Stimulated activated CD4-positive, alpha-beta T cell treated with anti-CD3 and anti-CD28 coated beads, TNF-alpha, amount 100 ng/mL, for 48 hours (primary cell): ENCODE results near the gene CNTN5.

Source experiments
- DNase-seq, 3 donors: peaks; one replicate each; pipeline ENCODE4 v3.0.0-alpha.2; 2020; ENCODE audit warnings: low read depth in 3 of 3

Gene CNTN5

GRCh38 chr11:99918761-99919160, 898.0 kb downstream of the CNTN5 start:
- DNase-seq: no peak

- no peak for DNase-seq
Measured at GRCh38 chr11:99920956-99921355, 900.2 kb downstream of the CNTN5 start.

- no peak for DNase-seq
Measured at GRCh38 chr11:99925968-99926367, 905.2 kb downstream of the CNTN5 start.

- DNase-seq: no peak
Measured at GRCh38 chr11:99932684-99933083, 911.9 kb downstream of the CNTN5 start.

GRCh38 chr11:99934008-99934407, 913.3 kb downstream of the CNTN5 start:
- DNase-seq: no peak

GRCh38 chr11:99937330-99937729, 916.6 kb downstream of the CNTN5 start:
- DNase-seq: no peak

GRCh38 chr11:99952816-99953215, 932.1 kb downstream of the CNTN5 start:
- DNase-seq: no peak

- DNase-seq: no peak
Measured at GRCh38 chr11:99960536-99960935, 939.8 kb downstream of the CNTN5 start.

- no peak for DNase-seq
Measured at GRCh38 chr11:99968336-99968735, 947.6 kb downstream of the CNTN5 start.

GRCh38 chr11:99973993-99974392, 953.2 kb downstream of the CNTN5 start:
- DNase-seq: no peak

GRCh38 chr11:99979042-99979441, 958.3 kb downstream of the CNTN5 start:
- no peak for DNase-seq

- DNase-seq: no peak
Measured at GRCh38 chr11:99987821-99988470, 967.2 kb downstream of the CNTN5 start.

- no peak for DNase-seq
Measured at GRCh38 chr11:99988471-99988837, 967.7 kb downstream of the CNTN5 start.

- no peak for DNase-seq
Measured at GRCh38 chr11:100003985-100004384, 983.2 kb downstream of the CNTN5 start.

GRCh38 chr11:100004541-100004940, 983.8 kb downstream of the CNTN5 start:
- DNase-seq: no peak

- no peak for DNase-seq
Measured at GRCh38 chr11:100008417-100008816, 987.7 kb downstream of the CNTN5 start.

- DNase-seq: no peak
Measured at GRCh38 chr11:100009728-100010127, 989.0 kb downstream of the CNTN5 start.

- DNase-seq: no peak
Measured at GRCh38 chr11:100010393-100010792, 989.6 kb downstream of the CNTN5 start.

- no peak for DNase-seq
Measured at GRCh38 chr11:100011697-100012096, 990.9 kb downstream of the CNTN5 start.

- no peak for DNase-seq
Measured at GRCh38 chr11:100013011-100013410, 992.3 kb downstream of the CNTN5 start.

GRCh38 chr11:100031973-100032372, 1011.2 kb downstream of the CNTN5 start:
- no peak for DNase-seq

GRCh38 chr11:100061006-100061405, 1040.3 kb downstream of the CNTN5 start:
- no peak for DNase-seq

- DNase-seq: no peak
Measured at GRCh38 chr11:100066399-100066798, 1045.7 kb downstream of the CNTN5 start.

GRCh38 chr11:100068116-100068515, 1047.4 kb downstream of the CNTN5 start:
- no peak for DNase-seq
